ENCODE results near the gene ZNF804A. TPM values are rescaled to one million over a fixed set of nuclear protein-coding genes. Genes with fewer than 3 reads are reported as not detected.

The ZNF804A gene
- total RNA-seq, 4 donors from 2014 or later = 0.05 to 0.10 TPM; not detected in 2

- intact Hi-C loops (cut with DNase I; ENCODE audit: low total_unique reads) = no loop called here
- TF ChIP-seq POLR2A (IDR thresholded peaks at IDR 0.05) (no peak), CTCF (IDR thresholded peaks at IDR 0.05) (no peak)
- no peak overlapping the region for H3K4me3 ChIP-seq (ENCODE audit: low read depth, poor library complexity, severe bottlenecking)
- DNase-seq (ENCODE audit: low spot score in 2 of 2) = no peak
Observed at GRCh38 chr2:184644685-184645084, 46.4 kb downstream of the ZNF804A start.

- intact Hi-C loops (cut with DNase I; ENCODE audit: low total_unique reads) = no loop called here
- TF ChIP-seq CTCF (IDR thresholded peaks at IDR 0.05) = no peak
- no peak for TF ChIP-seq POLR2A (IDR thresholded peaks at IDR 0.05)
- WGBS, 2 donors = 40 to 43% methylated on average over 2 of the region's 2 CpGs
- no peak for DNase-seq (ENCODE audit: low spot score in 2 of 2)
- no peak overlapping the region for H3K4me3 ChIP-seq (ENCODE audit: low read depth, poor library complexity, severe bottlenecking)
Observed at GRCh38 chr2:184646177-184646576, 47.8 kb downstream of the ZNF804A start.

GRCh38 chr2:184646593-184646992, 48.3 kb downstream of the ZNF804A start:
- 83 to 91% methylated on average over 4 of the region's 4 CpGs for WGBS, 2 donors
- intact Hi-C loops (cut with DNase I; ENCODE audit: low total_unique reads) = no loop called here
- H3K4me3 ChIP-seq (ENCODE audit: low read depth, poor library complexity, severe bottlenecking) = no peak overlapping the region
- no peak for TF ChIP-seq CTCF (IDR thresholded peaks at IDR 0.05)
- no peak for TF ChIP-seq POLR2A (IDR thresholded peaks at IDR 0.05)
- DNase-seq (ENCODE audit: low spot score in 2 of 2) = no peak

- intact Hi-C loops (cut with DNase I; ENCODE audit: low total_unique reads) = no loop called here
- no peak overlapping the region for H3K4me3 ChIP-seq (ENCODE audit: low read depth, poor library complexity, severe bottlenecking)
- DNase-seq (ENCODE audit: low spot score in 2 of 2) = no peak
- WGBS, 2 donors = 56 to 60% methylated on average over 2 of the region's 2 CpGs
- TF ChIP-seq POLR2A (IDR thresholded peaks at IDR 0.05) (no peak), CTCF (IDR thresholded peaks at IDR 0.05) (no peak)
Observed at GRCh38 chr2:184654945-184655344, 56.6 kb downstream of the ZNF804A start.

GRCh38 chr2:184677171-184677570, 78.8 kb downstream of the ZNF804A start:
- intact Hi-C loops (cut with DNase I; ENCODE audit: low total_unique reads) = no loop called here
- no peak for TF ChIP-seq CTCF (IDR thresholded peaks at IDR 0.05)
- no peak for TF ChIP-seq POLR2A (IDR thresholded peaks at IDR 0.05)
- WGBS, 2 donors = 82 to 91% methylated on average over 2 of the region's 2 CpGs
- DNase-seq (ENCODE audit: low spot score in 2 of 2) = no peak
- no peak overlapping the region for H3K4me3 ChIP-seq (ENCODE audit: low read depth, poor library complexity, severe bottlenecking)

- DNase-seq (ENCODE audit: low spot score in 2 of 2) = no peak
- TF ChIP-seq CTCF (IDR thresholded peaks at IDR 0.05) (no peak), POLR2A (IDR thresholded peaks at IDR 0.05) (no peak)
- intact Hi-C loops (cut with DNase I; ENCODE audit: low total_unique reads) = no loop called here
- 92 to 94% methylated on average over 6 to 7 of the region's 7 CpGs for WGBS, 2 donors
- no peak overlapping the region for H3K4me3 ChIP-seq (ENCODE audit: low read depth, poor library complexity, severe bottlenecking)
Observed at GRCh38 chr2:184679219-184680018, 81.1 kb downstream of the ZNF804A start.

Measured in lower leg skin (tissue), 4 donors.